Right cardiac atrium (tissue), 5 donors: ENCODE data around the gene ZNF438. TPM values are rescaled to one million over a fixed set of nuclear protein-coding genes. Genes with fewer than 3 reads are reported as not detected.
"Not testable (repeated sequence)": the region's sequence is repeated elsewhere in the genome, so short reads cannot be mapped to it uniquely, and the experiment has no call there.

Experiments used
- ATAC-seq, 2 donors: fragments of 200-7000 bp; cut with Tn5 transposase; one replicate each; pipeline versions ENCODE4 v1.8.0 to v1.9.1; 2020; ENCODE audit warnings: moderate library complexity in 2 of 2, mild to moderate bottlenecking in 1 of 2
- DNase-seq, 3 donors: peaks; one replicate each; pipeline ENCODE4 v3.0.0-alpha.2; 2020
- H3K27ac ChIP-seq: one replicate; pipeline ENCODE4 v1.5.1; 2013; ENCODE audit warnings: mild to moderate bottlenecking, low read length, control low read depth, moderate library complexity
- H3K27me3 ChIP-seq: one replicate; pipeline ENCODE4 v1.6.1; 2013; ENCODE audit not compliant: control insufficient read depth, insufficient read depth
- H3K4me1 ChIP-seq: one replicate; pipeline ENCODE4 v1.6.1; 2013; ENCODE audit warnings: low read length; ENCODE audit not compliant: control insufficient read depth, insufficient read depth
- H3K4me3 ChIP-seq: one replicate; pipeline ENCODE4 v1.5.1; 2013; ENCODE audit warnings: low read length, control low read depth
- H3K9me3 ChIP-seq: one replicate; pipeline ENCODE4 v1.6.1; 2013; ENCODE audit warnings: low read length; ENCODE audit not compliant: control insufficient read depth
- WGBS: extraction: QIAGEN DNeasy Blood & Tissue Kit; methylation state at CpG from one replicate; pipeline ENCODE4 v1.1.7; 2013; 5-methylcytosine and 5-hydroxymethylcytosine counted together
- intact Hi-C, 4 donors: fragments of 100-400 bp; cut with DNase I; formaldehyde crosslinking; loops; one replicate each; pipeline versions ENCODE4 v1.11.0 to v1.14.0; 2022 to 2023
- polyA plus RNA-seq: library from polyadenylated mRNA; stranded (reverse); fragments of 200-250 nt; gene quantifications from one replicate; pipeline ENCODE4 v1.2.3, GENCODE V29; 2013
- total RNA-seq, 4 donors: library from RNA; stranded (reverse); fragmentation: NEBNext Ultra II Directional; extraction: Animal tissue kit (Norgen Biotek cat#: 25700); gene quantifications; one replicate each; pipeline ENCODE4 v1.2.1, GENCODE V29; 2021
- donor health status: healthy with polysubstance abuse.
- donor health status: DM: no; HTN: yes; CAD: no.
- donor health status: DM: no; HTN: no; CAD: no.
- donor health status: DM: no; HTN: yes; CAD: no; lungs with severe emphysema.
- donor health status: DM: yes; HTN: yes; CAD: no.

Gene ZNF438
- total and polyA plus RNA-seq, 5 donors = 14.9 to 17.1 (median 15.6) TPM

- Histone ChIP-seq H3K27ac (no peak overlapping the region), H3K4me3 (no peak overlapping the region), H3K27me3 (no peaks in the 10 kb centered on the region), H3K4me1 (peaks cover 6% of the 10 kb centered on the region), H3K9me3 (no peaks in the 10 kb centered on the region)
- intact Hi-C loops = no loop called here
- 43% methylated on average over 3 of the region's 3 CpGs for WGBS
- DNase-seq (no peak), ATAC-seq (no peak)
These were observed 120.3 kb downstream of the ZNF438 start for GRCh38 chr10:30911303-30911863.

DNA sequence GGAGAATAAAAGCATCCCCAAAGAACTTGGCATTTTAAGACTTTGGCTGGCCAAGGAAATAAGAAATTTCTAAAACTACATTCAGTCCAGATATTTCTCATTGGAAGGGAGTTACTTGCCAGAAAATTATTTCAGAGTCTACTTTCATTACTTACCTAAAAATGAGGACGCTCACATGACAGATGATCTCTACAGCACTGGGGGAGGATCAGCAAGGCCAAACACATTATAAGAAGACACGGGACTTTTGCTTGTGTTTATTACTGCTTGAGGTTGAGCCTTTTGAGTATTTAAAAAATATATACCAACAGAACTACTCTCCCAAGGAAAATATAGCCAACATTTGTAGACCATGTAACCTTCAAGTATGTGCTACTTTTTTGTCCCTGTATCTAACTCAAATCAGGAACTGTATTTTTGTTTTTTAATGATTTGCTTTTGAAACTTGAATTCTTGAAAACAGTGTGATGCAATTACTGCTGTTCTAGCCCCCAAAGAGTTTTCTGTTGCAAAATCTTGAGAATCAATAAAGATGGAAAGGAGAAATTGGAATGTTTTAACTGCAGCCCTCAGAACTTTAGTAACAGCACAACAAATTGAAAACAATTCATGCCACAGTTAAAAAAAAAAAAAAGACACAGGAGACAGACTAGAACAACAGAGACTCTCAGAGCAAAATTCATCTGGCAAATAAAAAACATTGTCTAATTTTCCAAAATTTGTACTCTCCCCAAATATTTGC lies 128.1 kb downstream of the ZNF438 start:
- Histone ChIP-seq H3K27me3 (no peaks in the 10 kb centered on the region), H3K27ac (no peak overlapping the region), H3K4me3 (no peak overlapping the region), H3K4me1 (no peaks in the 10 kb centered on the region), H3K9me3 (no peaks in the 10 kb centered on the region)
- WGBS = 82% methylated on average over 2 of the region's 2 CpGs
- no peak for ATAC-seq
- intact Hi-C loops = no loop called here
- DNase-seq = no peak

DNA sequence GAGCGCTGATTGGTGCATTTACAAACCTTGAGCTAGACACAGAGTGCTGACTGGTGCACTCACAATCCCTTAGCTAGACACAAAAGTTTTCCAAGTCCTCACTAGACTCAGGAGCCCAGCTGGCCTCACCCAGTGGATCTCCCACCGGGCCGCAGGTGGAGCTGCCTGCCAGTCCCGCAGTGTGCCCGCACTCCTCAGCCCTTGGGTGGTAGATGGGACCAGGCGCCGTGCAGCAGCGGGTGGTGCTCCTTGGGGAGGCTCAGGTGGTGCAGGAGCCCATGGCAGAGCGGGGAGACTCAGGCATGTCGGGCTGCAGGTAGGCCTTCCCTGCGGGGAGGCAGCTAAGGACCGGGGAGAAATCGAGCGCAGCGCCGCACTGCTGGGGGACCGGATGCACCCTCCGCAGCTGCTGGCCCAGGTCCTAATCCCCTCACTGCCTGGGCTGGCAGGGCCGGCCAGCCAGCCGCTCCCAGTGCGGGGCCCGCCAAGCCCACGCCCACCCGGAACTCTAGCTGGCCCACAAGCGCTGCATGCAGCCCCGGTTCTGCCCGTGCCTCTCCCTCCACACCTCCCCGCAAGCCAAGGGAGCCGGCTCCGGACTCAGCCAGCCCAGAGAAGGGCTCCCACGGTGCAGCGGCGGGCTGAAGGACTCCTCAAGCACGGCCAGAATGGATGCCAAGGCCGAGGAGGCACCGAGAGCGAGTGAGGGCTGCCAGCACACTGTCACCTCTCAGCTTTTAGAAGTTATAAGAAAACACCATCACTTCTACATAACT lies 128.9 kb downstream of the ZNF438 start:
- no peak for ATAC-seq

GRCh38 chr10:30901487-30901886 lies 130.2 kb downstream of the ZNF438 start:
- not testable (repeated sequence) for H3K9me3 ChIP-seq, ATAC-seq
- WGBS = 98% methylated on average over 21 of the region's 21 CpGs

More for the DNA sequence above, 128.9 kb downstream of the ZNF438 start:
- H3K4me1 ChIP-seq = no peaks in the 10 kb centered on the region
- WGBS = 95% methylated on average over 37 of the region's 37 CpGs
- intact Hi-C loops = no loop called here
- H3K9me3 ChIP-seq = no peaks in the 10 kb centered on the region
- no peaks in the 10 kb centered on the region for H3K27me3 ChIP-seq
- DNase-seq = peak; percentile 14 to 55 (median 50)
- no peak overlapping the region for H3K4me3 ChIP-seq
- no peak overlapping the region for H3K27ac ChIP-seq

GRCh38 chr10:30898964-30899363 lies 132.7 kb downstream of the ZNF438 start:
- 96% methylated on average over 1 of the region's 1 CpG for WGBS
- Histone ChIP-seq H3K4me3 (no peak overlapping the region), H3K9me3 (no peaks in the 10 kb centered on the region), H3K27me3 (no peaks in the 10 kb centered on the region), H3K4me1 (no peaks in the 10 kb centered on the region), H3K27ac (no peak overlapping the region)
- DNase-seq (no peak), ATAC-seq (no peak)
- intact Hi-C loops = no loop called here

More at GRCh38 chr10:30901487-30901886, 130.2 kb downstream of the ZNF438 start:
- intact Hi-C loops, H3K27me3 ChIP-seq, H3K4me1 ChIP-seq, DNase-seq, H3K27ac ChIP-seq, H3K4me3 ChIP-seq: not testable (repeated sequence)

- no peak for ATAC-seq
- intact Hi-C loops = no loop called here
- DNase-seq = no peak
- H3K9me3 ChIP-seq = no peaks in the 10 kb centered on the region
- no peaks in the 10 kb centered on the region for H3K4me1 ChIP-seq
- H3K4me3 ChIP-seq = no peak overlapping the region
- no peaks in the 10 kb centered on the region for H3K27me3 ChIP-seq
- no peak overlapping the region for H3K27ac ChIP-seq
- 96% methylated on average over 1 of the region's 1 CpG for WGBS
These were observed 134.1 kb downstream of the ZNF438 start for GRCh38 chr10:30897547-30897946.

DNA sequence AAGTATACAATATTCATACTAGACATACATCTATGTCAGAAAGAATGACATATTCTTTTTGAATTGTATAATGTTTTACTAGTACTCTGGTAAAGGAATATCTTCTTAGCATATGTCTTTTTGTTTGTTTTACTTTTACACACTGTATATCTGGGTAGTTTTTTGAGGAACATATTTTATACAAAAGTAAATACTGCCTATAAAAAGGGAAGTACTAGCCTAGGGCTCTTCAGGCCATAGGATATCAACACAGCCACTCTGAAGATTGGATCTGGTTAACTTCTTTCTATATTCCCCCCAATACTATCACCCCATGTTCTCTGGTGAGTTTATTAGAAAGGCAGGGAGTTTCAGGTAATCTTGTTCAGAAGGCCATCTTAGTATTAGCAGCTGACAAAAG lies 134.6 kb downstream of the ZNF438 start:
- ATAC-seq (no peak), DNase-seq (no peak)
- Histone ChIP-seq H3K9me3 (no peaks in the 10 kb centered on the region), H3K4me3 (no peak overlapping the region), H3K27me3 (no peaks in the 10 kb centered on the region), H3K27ac (no peak overlapping the region), H3K4me1 (no peaks in the 10 kb centered on the region)
- intact Hi-C loops = no loop called here

DNA sequence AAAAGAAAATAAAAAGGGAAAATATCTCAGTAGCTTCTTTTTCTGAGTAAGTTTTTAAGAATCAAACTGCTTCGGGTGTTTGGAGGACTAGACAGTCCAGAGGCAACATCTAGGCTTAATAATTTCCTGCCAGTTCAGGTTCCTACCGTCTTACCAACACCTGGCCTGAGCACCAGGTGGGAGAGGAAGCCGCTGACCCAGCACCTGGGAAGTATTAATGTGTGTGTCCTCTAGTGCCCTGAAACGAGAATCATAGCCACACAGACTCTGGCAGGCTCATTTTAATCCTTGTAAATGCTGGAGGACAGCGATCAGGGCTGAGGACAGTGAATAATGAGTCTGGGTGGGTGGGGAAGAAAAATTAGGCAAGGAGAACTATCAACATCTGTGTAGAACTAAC lies 137.4 kb downstream of the ZNF438 start:
- Histone ChIP-seq H3K4me1 (no peaks in the 10 kb centered on the region), H3K9me3 (no peaks in the 10 kb centered on the region), H3K4me3 (no peak overlapping the region), H3K27me3 (no peaks in the 10 kb centered on the region), H3K27ac (no peak overlapping the region)
- no peak for DNase-seq
- no peak for ATAC-seq
- intact Hi-C loops = no loop called here
- 85% methylated on average over 5 of the region's 5 CpGs for WGBS

DNA sequence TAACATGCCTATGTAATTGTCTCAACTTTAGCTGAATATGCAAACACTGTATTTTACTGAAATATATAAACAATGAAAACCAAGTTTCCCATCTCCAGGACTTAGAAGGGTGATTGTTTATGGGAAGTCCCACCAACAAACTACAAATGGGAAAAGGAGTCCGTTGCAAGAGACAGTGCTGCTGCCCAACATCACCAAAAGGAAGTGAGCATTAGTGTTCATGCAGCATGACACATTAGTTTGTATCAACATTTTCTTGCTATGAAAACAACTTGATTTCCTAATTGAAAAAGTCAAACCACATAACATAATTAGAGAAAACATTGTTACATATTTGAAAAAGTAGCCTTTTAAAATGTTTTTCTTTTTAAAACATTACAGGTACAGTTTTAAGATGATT lies 138.5 kb downstream of the ZNF438 start:
- Histone ChIP-seq H3K4me3 (no peak overlapping the region), H3K9me3 (no peaks in the 10 kb centered on the region), H3K27me3 (no peaks in the 10 kb centered on the region), H3K27ac (no peak overlapping the region), H3K4me1 (no peaks in the 10 kb centered on the region)
- intact Hi-C loops = no loop called here
- DNase-seq (no peak), ATAC-seq (no peak)
- 70% methylated on average over 1 of the region's 1 CpG for WGBS

DNA sequence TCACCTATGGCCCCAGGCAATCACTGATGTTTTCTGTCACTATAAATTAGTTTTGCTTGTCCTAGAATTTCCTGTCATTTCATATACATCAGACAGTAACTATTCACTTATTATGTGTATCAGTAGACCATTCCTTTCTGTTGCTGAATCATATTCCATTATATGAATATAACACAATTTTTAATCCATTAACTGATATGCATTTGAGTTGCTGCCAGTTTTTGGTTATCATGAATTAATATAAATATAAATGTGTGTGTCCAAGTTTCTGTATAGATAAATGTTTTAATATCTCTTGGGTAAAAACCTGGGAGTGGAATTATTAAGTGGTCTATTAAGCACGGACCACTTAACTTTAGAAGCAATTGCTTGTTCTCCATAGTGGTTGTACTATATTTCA lies 143.8 kb downstream of the ZNF438 start:
- ATAC-seq = no peak
- 94% methylated on average over 1 of the region's 1 CpG for WGBS
- Histone ChIP-seq H3K27me3 (no peaks in the 10 kb centered on the region), H3K4me3 (no peak overlapping the region), H3K4me1 (peaks cover 3% of the 10 kb centered on the region), H3K27ac (no peak overlapping the region), H3K9me3 (no peaks in the 10 kb centered on the region)
- intact Hi-C loops = no loop called here
- DNase-seq = no peak

- intact Hi-C loops = no loop called here
- no peak overlapping the region for H3K27ac ChIP-seq
- H3K4me3 ChIP-seq = no peak overlapping the region
- no peak for ATAC-seq
- no peaks in the 10 kb centered on the region for H3K27me3 ChIP-seq
- no peak for DNase-seq
- no peaks in the 10 kb centered on the region for H3K9me3 ChIP-seq
- H3K4me1 ChIP-seq = peaks cover 3% of the 10 kb centered on the region
These were observed 146.2 kb downstream of the ZNF438 start for GRCh38 chr10:30885423-30885822.
